ENCODE measurements around the gene C9orf153. TPM values are rescaled to one million over a fixed set of nuclear protein-coding genes. Genes with fewer than 3 reads are reported as not detected.
A peak's percentile ranks its signal among the peaks of the same experiment; 100 is the strongest.

Gene C9orf153
- total RNA-seq, 1 donor from 2014 or later = 0.15 TPM

DNA sequence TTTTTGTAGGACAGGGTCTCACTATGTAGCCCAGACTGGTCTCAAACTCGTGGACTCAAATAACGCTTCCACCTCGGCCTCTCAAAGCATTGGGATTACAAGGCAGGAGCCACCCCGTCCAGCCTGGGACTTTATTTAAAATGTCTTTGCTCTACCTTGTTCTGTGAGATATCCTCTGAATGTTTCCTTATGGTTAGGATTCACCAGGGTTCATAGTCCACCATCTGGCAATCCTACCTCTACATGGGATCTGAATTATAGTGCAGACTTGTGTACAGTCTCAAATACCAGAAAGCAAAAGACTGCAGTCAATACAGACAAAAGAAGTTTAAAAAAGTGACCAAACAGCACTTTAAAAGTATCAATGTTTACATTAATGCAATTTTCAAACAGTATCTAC, 12.8 kb upstream of the C9orf153 start:
- ATAC-seq = no peak

DNA sequence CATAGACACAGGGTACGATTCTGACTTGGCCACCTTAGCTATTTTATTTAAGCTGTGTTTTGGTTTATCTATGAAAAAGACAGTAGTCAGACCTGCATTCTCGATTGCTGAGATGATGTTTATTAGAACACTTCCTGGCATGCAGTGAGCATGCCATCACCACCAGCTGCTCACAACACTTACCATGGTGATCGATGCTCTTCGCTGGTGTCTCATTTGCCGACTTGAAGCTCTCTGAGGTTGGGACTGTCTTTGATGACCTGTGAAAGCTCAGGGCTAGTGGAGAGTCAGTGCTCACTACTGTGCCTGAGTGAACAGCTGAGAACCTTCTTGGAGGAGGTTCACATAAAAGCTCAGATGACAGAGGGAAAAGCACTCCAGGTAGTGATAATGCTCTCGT, 4.4 kb upstream of the C9orf153 start:
- ATAC-seq (no peak), DNase-seq (ENCODE audit: low spot score) (no peak)

More for the DNA sequence above, 12.8 kb upstream of the C9orf153 start:
- DNase-seq (ENCODE audit: low spot score) = no peak

DNA sequence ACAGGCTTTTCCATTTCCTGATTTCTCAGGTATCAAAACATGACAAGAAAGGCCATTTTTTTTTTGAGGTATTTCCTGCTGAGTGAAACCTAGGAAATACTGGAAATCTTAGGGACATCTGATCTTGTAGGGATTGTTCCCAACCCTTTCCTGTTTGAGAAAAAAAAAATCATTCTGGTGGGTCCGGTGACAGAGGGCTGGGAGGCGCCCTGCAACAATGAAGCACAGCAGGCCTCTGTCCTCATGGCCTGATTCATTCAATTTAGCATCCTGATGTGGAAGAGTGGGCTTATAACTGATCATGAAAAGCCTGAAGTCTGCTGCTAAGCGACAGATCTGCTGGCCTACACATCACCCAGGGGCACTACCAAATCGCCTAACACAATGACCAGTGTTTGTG, 3.0 kb upstream of the C9orf153 start:
- DNase-seq (ENCODE audit: low spot score) = no peak
- ATAC-seq = no peak

DNA sequence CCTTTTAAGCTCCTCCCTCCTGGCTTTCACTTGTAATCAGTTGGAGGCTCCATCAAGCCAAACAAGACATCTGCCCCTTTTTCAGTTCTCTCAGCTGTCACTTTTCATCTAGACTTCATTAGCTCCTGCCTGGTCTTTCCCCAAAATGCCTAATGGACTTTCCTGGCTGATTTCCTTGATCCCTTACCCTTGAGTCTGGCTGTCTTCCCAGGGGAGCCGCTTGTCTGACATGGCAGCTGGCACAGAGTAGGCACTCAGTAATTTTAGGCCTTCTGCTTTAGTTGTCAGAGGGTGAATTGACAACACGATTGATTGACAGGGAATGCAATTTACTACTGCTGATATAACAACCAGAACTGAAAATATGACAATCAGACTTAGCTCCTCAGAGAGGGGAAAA, 2.1 kb downstream of the C9orf153 start:
- ATAC-seq (peak; percentile 45), DNase-seq (ENCODE audit: low spot score) (no peak)

DNA sequence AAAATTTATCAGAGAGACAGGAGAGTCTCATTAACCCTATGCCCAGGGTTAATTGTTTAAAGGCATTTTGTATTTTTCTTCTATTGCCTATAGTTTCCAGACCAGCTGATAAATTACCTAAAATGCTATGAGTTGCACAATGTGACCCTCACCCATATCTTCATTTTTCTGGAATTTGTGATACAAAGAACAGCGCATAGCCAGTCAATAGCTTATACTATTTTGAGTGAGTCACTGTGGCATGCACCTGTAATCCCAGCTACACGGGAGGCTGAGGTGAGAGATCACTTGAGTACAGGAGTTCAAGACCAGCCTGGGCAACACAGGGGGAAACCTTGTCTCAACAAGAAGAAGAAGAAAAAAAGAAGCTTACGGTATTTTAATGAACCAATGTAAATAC, 2.8 kb downstream of the C9orf153 start:
- ATAC-seq (no peak), DNase-seq (ENCODE audit: low spot score) (no peak)

GRCh38 chr9:86253577-86253976, 5.9 kb downstream of the C9orf153 start:
- DNase-seq (ENCODE audit: low spot score) (no peak), ATAC-seq (no peak)

DNA sequence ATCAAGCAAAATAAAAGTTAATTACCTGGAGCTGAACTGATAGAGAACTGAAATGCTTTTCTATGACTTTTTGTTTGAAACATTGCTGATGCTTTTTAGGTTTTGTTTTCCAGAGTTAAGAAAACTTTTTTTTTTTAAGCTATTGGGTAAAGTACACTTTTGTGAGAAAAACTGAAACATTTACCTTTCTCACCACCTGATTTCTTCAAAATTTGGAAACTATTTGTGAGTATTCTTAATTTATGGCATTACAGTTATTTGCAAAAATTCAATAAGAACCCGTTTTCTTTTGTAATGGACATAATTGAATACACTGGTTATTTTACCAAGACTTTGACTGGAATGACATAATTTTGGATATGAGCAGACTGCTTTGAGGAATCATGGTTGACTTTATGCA, 6.6 kb downstream of the C9orf153 start:
- DNase-seq (ENCODE audit: low spot score) = no peak
- no peak for ATAC-seq

- ATAC-seq (no peak), DNase-seq (ENCODE audit: low spot score) (no peak)
These were observed 9.3 kb downstream of the C9orf153 start for GRCh38 chr9:86250123-86250522.

- DNase-seq (ENCODE audit: low spot score) = no peak
- ATAC-seq = no peak
These were observed 10.7 kb downstream of the C9orf153 start for GRCh38 chr9:86248746-86249145.

GRCh38 chr9:86246752-86247161, 12.7 kb downstream of the C9orf153 start:
- no peak for DNase-seq (ENCODE audit: low spot score)
- ATAC-seq = peak; percentile 90

- ATAC-seq = peak; percentile 25
- DNase-seq (ENCODE audit: low spot score) = no peak
These were observed 17.4 kb downstream of the C9orf153 start for GRCh38 chr9:86242071-86242470.

DNA sequence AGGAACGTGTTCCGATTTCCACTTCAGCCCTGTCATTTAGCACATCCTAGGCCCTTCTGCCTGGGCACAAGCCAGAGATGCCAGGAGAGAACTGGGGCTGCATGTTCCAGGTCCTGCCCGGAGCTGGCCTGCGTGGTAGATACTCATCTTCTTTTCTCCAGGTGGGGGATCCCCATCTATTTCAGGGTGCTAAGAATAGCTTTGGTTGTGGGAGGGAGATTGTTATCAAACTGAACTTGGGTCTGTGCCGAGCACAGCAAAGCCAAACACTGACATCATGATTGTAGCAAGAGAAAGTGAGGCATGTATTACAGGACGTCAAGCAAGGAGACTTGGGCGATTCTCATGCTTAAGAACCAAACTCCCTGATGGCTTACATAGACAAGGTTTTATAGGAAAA, 18.2 kb downstream of the C9orf153 start:
- ATAC-seq = no peak

GRCh38 chr9:86238861-86239770, 20.3 kb downstream of the C9orf153 start:
- DNase-seq (ENCODE audit: low spot score) (no peak), ATAC-seq (no peak)

More for the DNA sequence above, 18.2 kb downstream of the C9orf153 start:
- DNase-seq (ENCODE audit: low spot score) = no peak

GRCh38 chr9:86230858-86231257, 28.6 kb downstream of the C9orf153 start:
- no peak for DNase-seq (ENCODE audit: low spot score)
- no peak for ATAC-seq

GRCh38 chr9:86222667-86223066, 36.8 kb downstream of the C9orf153 start:
- no peak for DNase-seq (ENCODE audit: low spot score)
- ATAC-seq = no peak

GRCh38 chr9:86219606-86220005, 39.9 kb downstream of the C9orf153 start:
- DNase-seq (ENCODE audit: low spot score) = no peak
- no peak for ATAC-seq

GRCh38 chr9:86217076-86217755, 42.2 kb downstream of the C9orf153 start:
- no peak for ATAC-seq

DNA sequence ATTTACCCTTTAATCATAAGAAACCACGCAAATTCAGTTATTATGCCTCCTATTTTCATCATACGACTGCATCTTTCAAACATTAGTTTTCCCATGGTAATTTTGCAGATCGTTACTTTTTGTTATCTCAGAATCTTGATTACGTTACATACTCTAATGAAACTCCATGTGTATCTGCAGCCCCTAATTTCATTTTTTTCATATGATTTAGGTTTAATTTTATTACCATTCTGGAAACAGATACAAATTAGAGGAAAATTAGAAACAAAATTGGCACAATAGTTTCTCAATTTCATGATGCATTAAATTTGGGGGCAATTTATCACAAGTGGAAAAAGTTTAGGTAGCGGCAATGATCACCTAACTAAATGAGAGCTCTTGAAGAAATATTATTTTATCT, 52.3 kb downstream of the C9orf153 start:
- DNase-seq (ENCODE audit: low spot score) = no peak
- ATAC-seq = no peak

More at GRCh38 chr9:86217076-86217755, 42.2 kb downstream of the C9orf153 start:
- DNase-seq (ENCODE audit: low spot score) = no peak

DNA sequence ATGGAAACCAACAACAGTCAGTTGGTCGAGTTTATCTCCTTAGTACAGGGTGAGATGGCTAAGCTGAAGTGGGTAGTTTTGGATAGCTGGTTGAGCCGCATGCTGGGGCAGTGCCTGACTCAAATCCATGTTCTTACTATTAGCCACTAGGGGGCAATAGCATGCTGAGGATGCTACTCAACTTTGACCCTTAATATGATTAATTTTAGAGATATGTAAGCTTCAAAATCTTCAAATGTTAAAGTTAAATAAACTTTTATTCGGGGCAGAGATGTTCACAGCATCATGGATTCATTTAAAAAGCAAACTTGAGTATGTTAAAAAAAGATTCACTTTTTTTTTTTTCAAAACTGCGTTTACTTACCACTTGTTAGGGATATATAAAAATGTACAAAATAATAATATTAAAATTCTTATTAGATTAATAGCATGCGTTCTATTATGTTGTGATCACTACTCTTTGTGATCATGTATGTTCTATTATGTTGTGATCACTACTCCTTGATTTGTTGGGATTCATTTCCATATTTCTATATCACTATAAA, 57.0 kb downstream of the C9orf153 start:
- peak; percentile 96 for ATAC-seq

DNA sequence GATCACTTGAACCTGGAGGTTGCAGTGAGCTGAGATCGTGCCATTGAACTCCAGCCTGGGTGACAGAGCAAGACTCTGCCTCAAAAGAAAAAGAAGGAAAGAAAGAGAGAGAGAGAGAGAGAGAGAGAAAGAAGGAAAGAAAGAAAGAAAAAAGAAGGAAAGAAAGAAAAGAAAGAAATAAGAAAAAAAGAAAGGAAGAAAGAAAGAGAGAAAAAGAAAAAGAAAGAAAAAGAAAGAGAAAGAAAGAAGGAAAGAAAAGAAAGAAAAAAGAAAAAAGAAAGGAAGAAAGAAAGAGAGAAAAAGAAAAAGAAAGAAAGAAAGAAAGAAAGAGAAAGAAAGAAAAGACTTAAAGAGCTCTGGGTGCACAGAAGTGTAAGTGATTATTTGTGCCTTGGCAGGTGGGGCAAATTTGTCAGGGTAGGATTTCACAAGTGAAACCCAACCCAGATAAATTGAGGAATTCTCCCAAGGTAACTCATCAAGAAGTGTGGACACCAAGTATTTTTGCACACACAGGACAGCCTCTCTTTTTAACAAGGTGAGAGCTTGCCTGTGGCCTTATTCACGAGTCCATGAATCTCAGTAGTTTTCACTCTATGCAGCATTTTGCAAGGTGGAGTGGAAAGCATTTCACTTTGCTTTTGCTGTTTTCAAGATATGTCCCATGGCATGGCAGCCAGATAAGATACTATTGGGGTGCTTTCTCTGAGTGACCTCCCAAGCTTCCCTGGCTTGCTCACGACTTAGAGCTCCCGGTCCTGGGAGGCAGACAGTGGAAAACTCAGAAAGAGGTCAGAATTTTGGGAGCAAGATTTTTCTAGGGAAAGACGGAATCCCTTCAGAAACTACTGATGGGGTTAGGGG, 57.8 kb downstream of the C9orf153 start:
- peak; percentile 26 for ATAC-seq
- DNase-seq (ENCODE audit: low spot score) = no peak

More for the DNA sequence above, 57.0 kb downstream of the C9orf153 start:
- DNase-seq (ENCODE audit: low spot score) = no peak
